ENCODE results near the gene FNDC10.

Gene FNDC10

GRCh38 chr1:1616045-1616790 lies 16.3 kb upstream of the FNDC10 start:
- in situ Hi-C loops (cut with MboI; ENCODE audit: low sequenced_read_pairs), result no loop called here

- in situ Hi-C loops (cut with MboI; ENCODE audit: low sequenced_read_pairs), result no loop called here
These were observed 15.5 kb upstream of the FNDC10 start, which contains the start of gene MIB2 for GRCh38 chr1:1615256-1616044. TSS of gene MIB2 (plus strand) at chr1:1615500. CDS start at chr1:1623453, 7,953 bp downstream.

DNA sequence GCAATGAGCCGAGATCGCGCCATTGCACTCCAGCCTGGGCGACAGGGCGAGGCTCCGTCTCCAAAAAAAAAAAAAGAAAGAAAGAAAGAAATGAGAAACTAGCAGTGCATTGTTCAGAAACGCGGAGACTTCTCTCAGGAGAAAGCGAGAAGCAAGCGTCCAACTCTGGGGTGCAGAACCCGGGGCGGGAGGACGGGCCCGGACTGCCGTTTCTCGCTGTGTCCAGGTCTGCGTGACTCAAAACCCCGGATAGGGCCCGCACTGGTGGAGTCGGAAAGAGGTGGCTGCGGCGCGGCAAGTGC lies 15.0 kb upstream of the FNDC10 start:
- in situ Hi-C loops (cut with MboI; ENCODE audit: low sequenced_read_pairs), result no loop called here

GRCh38 chr1:1614204-1614953 lies 14.4 kb upstream of the FNDC10 start:
- in situ Hi-C loops (cut with MboI; ENCODE audit: low sequenced_read_pairs), result no loop called here

GRCh38 chr1:1613509-1614082 lies 13.7 kb upstream of the FNDC10 start:
- in situ Hi-C loops (cut with MboI; ENCODE audit: low sequenced_read_pairs), result no loop called here

DNA sequence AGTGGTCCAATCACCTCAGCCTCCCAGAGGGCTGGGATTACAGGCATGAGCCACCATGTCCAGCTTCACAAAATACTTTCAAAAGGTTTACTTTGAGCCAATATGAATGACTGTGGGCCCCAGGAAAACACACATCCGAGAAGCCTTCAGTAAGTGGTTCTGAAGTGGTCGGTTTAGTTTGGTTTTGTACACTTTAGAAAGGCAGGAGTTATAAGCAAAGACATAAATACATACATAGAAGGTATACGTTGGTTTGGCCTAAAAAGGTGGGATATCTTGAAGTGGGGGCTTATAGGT lies 12.1 kb upstream of the FNDC10 start:
- in situ Hi-C loops (cut with MboI; ENCODE audit: low sequenced_read_pairs), result no loop called here

- in situ Hi-C loops (cut with MboI; ENCODE audit: low sequenced_read_pairs), result no loop called here
These were observed 10.9 kb upstream of the FNDC10 start for GRCh38 chr1:1610796-1611195.

GRCh38 chr1:1609822-1610485 lies 10.0 kb upstream of the FNDC10 start:
- in situ Hi-C loops (cut with MboI; ENCODE audit: low sequenced_read_pairs), result no loop called here

- in situ Hi-C loops (cut with MboI; ENCODE audit: low sequenced_read_pairs), result no loop called here
These were observed 6.3 kb upstream of the FNDC10 start for GRCh38 chr1:1606232-1606631.

- in situ Hi-C loops (cut with MboI; ENCODE audit: low sequenced_read_pairs), result no loop called here
These were observed 5.8 kb upstream of the FNDC10 start for GRCh38 chr1:1605724-1606123.

GRCh38 chr1:1605034-1605591 lies 5.2 kb upstream of the FNDC10 start:
- in situ Hi-C loops (cut with MboI; ENCODE audit: low sequenced_read_pairs), result no loop called here

- in situ Hi-C loops (cut with MboI; ENCODE audit: low sequenced_read_pairs), result no loop called here
These were observed 4.6 kb upstream of the FNDC10 start for GRCh38 chr1:1604374-1605033.

- in situ Hi-C loops (cut with MboI; ENCODE audit: low sequenced_read_pairs), result no loop called here
These were observed 3.9 kb upstream of the FNDC10 start for GRCh38 chr1:1603671-1604373.

DNA sequence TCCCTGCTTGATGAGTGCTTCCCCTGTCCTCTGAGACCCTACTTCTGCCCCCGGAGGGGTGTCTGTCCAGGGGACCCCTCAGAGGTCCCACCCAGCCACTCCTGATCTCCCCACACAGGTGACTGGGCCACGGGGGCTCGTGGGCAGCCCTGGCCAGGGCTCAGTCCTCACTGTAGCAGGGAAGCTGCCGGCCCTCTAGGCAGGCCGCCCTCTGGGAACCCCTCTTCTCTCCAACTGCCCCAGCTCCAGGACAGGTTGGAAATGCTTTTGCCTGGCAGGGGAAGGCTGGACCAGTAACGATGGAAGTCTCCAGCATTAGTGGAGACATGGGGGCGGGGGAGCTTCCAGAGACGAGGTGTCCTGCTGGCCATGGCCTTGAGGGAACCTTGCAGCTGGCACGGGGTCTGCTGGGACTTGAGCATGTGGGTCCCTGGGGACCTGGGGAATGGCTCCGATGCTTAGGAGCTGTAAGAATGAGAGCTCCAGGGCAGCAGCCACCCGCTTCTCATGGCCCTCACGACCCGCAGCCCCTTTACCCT lies 3.1 kb upstream of the FNDC10 start:
- in situ Hi-C loops (cut with MboI; ENCODE audit: low sequenced_read_pairs), result no loop called here

- in situ Hi-C loops (cut with MboI; ENCODE audit: low sequenced_read_pairs), result no loop called here
These were observed 2.5 kb upstream of the FNDC10 start for GRCh38 chr1:1602304-1602967.

DNA sequence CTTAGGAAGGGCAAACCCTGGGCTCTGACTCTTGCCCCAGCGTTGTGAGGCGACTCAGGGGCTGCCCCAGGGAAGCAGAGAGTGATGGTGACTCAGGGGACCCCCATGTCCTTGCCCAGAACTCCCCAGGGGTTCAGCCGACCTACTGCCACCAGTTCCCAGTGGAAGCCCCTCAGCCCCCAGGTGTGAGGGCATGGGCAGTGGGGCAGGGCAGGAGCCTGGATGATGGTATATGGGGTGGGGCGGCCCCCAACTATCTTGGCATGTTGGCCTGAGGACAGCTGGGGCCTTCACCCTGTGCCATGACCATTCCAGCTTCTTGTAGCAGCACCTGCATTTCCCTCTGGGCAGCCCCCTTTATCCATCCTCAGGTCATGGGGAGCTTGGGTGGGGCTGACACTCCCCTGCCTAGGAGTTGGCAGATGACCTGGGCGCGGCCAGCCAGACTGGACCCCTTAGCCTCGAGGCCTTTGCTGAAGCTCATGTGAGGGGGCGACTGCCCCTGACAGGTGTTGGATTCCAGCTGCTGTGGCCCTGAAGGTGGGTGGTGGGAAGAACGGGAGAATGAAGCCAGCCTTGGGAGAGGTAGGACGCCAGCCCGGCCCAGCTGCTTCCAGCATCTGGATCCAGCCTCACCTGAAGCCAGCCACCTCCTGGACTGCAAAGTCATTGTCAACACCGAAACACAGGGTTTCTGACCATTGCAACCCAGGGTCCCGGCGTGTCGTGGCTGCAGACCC lies 1.8 kb upstream of the FNDC10 start:
- in situ Hi-C loops (cut with MboI; ENCODE audit: low sequenced_read_pairs), result no loop called here

- in situ Hi-C loops (cut with MboI; ENCODE audit: low sequenced_read_pairs), result no loop called here
These were observed 1.1 kb upstream of the FNDC10 start for GRCh38 chr1:1600861-1601563.
